CD14-positive monocyte (primary cell): ENCODE results near the gene EFCAB12. TPM values are rescaled to one million over a fixed set of nuclear protein-coding genes. Genes with fewer than 3 reads are reported as not detected.

Source experiments
- DNase-seq, 3 donors: peaks; one replicate each; pipeline ENCODE4 v3.0.0-alpha.2; 2011 to 2022
- H2AFZ ChIP-seq: 2 replicates; pipeline ENCODE4 v1.6.0; 2012; ENCODE audit warnings: mild to moderate bottlenecking, low read depth, low read length, inconsistent platforms; ENCODE audit not compliant: insufficient read depth, poor library complexity, severe bottlenecking
- H3K27ac ChIP-seq, 2 donors: 1 replicate in 1 of 2; 2 replicates in 1 of 2; pipeline ENCODE4 v1.5.1; 2012 to 2013; ENCODE audit warnings: low read length in 2 of 2, control low read depth in 1 of 2, inconsistent platforms in 1 of 2, low read depth in 1 of 2, mild to moderate bottlenecking in 1 of 2
- H3K27me3 ChIP-seq, 2 donors: one replicate each; pipeline versions ENCODE4 v1.6.0 to v1.6.1; 2011 to 2013; ENCODE audit warnings: low read length in 2 of 2; ENCODE audit not compliant: control insufficient read depth in 2 of 2, insufficient read depth in 2 of 2
- H3K36me3 ChIP-seq, 2 donors: replicated peaks in 1 of 2; 1 replicate in 1 of 2; 2 replicates in 1 of 2; pipeline versions ENCODE4 v1.5.1 to v1.6.1; 2012 to 2013; ENCODE audit warnings: low read length in 2 of 2, control low read depth in 1 of 2, inconsistent platforms in 1 of 2, mild to moderate bottlenecking in 1 of 2; ENCODE audit not compliant: insufficient read depth in 2 of 2, control insufficient read depth in 1 of 2
- H3K4me1 ChIP-seq, 2 donors: 1 replicate in 1 of 2; 2 replicates in 1 of 2; pipeline versions ENCODE4 v1.5.1 to v1.6.1; 2012 to 2013; ENCODE audit warnings: low read length in 2 of 2, control low read depth in 1 of 2, inconsistent platforms in 1 of 2, mild to moderate bottlenecking in 1 of 2, moderate library complexity in 1 of 2; ENCODE audit not compliant: insufficient read depth in 2 of 2, control insufficient read depth in 1 of 2
- H3K4me2 ChIP-seq: replicated peaks from 2 replicates; pipeline ENCODE3; 2012; ENCODE audit warnings: low read length, moderate library complexity, mild to moderate bottlenecking; ENCODE audit not compliant: poor library complexity, severe bottlenecking; ENCODE audit errors: extremely low read depth
- H3K4me3 ChIP-seq, 3 experiments: fragments of 200-600 bp in 1 of 3; sonication (generic) in 1 of 3; replicated peaks in 1 of 3; 1 replicate in 2 of 3; 2 replicates in 1 of 3; pipeline ENCODE4 v1.5.1; 2011 to 2013; ENCODE audit warnings: low read length in 3 of 3, mild to moderate bottlenecking in 3 of 3, control low read depth in 2 of 3, low read depth in 2 of 3, inconsistent platforms in 1 of 3, moderate library complexity in 1 of 3
- H3K79me2 ChIP-seq: 2 replicates; pipeline ENCODE4 v1.6.0; 2012; ENCODE audit warnings: mild to moderate bottlenecking, control low read depth, inconsistent platforms, low read length, moderate library complexity; ENCODE audit not compliant: insufficient read depth
- H3K9ac ChIP-seq: 2 replicates; pipeline ENCODE4 v1.6.0; 2017; ENCODE audit warnings: low read length, mild to moderate bottlenecking; ENCODE audit not compliant: insufficient read depth, poor library complexity, severe bottlenecking
- H3K9me3 ChIP-seq, 2 donors: replicated peaks in 1 of 2; 1 replicate in 1 of 2; 2 replicates in 1 of 2; pipeline versions ENCODE4 v1.5.1 to v1.6.1; 2012 to 2013; ENCODE audit warnings: low read length in 2 of 2, control low read depth in 1 of 2; ENCODE audit not compliant: control insufficient read depth in 1 of 2, insufficient read depth in 1 of 2
- H4K20me1 ChIP-seq: 2 replicates; pipeline ENCODE4 v1.6.0; 2012; ENCODE audit warnings: mild to moderate bottlenecking, low read length, control low read depth, moderate library complexity; ENCODE audit not compliant: insufficient read depth
- H3K27ac Mint-ChIP-seq, 7 donors: one replicate each; pipeline ENCODE4 v1.8.0; 2020; ENCODE audit warnings: mild to moderate bottlenecking in 7 of 7, mixed read lengths in 7 of 7, moderate library complexity in 6 of 7, inconsistent platforms in 2 of 7
- H3K27me3 Mint-ChIP-seq, 3 donors: one replicate each; pipeline ENCODE4 v1.8.0; 2021 to 2022; ENCODE audit warnings: low read depth in 3 of 3, mild to moderate bottlenecking in 3 of 3, mixed read lengths in 3 of 3, moderate library complexity in 3 of 3, inconsistent platforms in 1 of 3
- H3K36me3 Mint-ChIP-seq, 2 donors: one replicate each; pipeline ENCODE4 v1.8.0; 2020; ENCODE audit warnings: mixed read lengths in 2 of 2, inconsistent platforms in 1 of 2, mild to moderate bottlenecking in 1 of 2
- H3K4me1 Mint-ChIP-seq: one replicate; pipeline ENCODE4 v1.8.0; 2020; ENCODE audit warnings: mild to moderate bottlenecking, mixed read lengths
- H3K4me3 Mint-ChIP-seq, 2 donors: one replicate each; pipeline ENCODE4 v1.8.0; 2020; ENCODE audit warnings: mild to moderate bottlenecking in 2 of 2, mixed read lengths in 2 of 2, moderate library complexity in 1 of 2
- H3K9me3 Mint-ChIP-seq, 7 donors: one replicate each; pipeline ENCODE4 v1.8.0; 2020 to 2022; ENCODE audit warnings: mixed read lengths in 7 of 7, mild to moderate bottlenecking in 6 of 7, moderate library complexity in 6 of 7, inconsistent platforms in 2 of 7
- CTCF ChIP-seq: fragments of 200-600 bp; IDR thresholded peaks from one replicate; pipeline ENCODE4 v1.8.0; 2022; ENCODE audit warnings: antibody characterized with exemption, mild to moderate bottlenecking
- WGBS: methylation state at CpG from one replicate; pipeline ENCODE4 v1.1.5; 2013; ENCODE audit warnings: missing lambda C conversion rate; ENCODE audit not compliant: insufficient coverage; 5-methylcytosine and 5-hydroxymethylcytosine counted together
- intact Hi-C, 2 donors: fragments of 100-400 bp; cut with micrococcal nuclease; formaldehyde crosslinking; loops; one replicate each; pipeline versions ENCODE4 v1.15.0 to v1.15.1; 2023
- polyA plus RNA-seq, 3 donors: library from polyadenylated mRNA; depleted of rRNA in 1 of 3; unstranded in 2 of 3; stranded (reverse) in 1 of 3; fragments of 300-500 nt in 2 of 3; fragments of >200 nt in 1 of 3; fragmentation: Illumina TruSeq in 2 of 3; gene quantifications; 1 replicate in 2 of 3; 2 replicates in 1 of 3; pipeline ENCODE4 v1.2.3, GENCODE V29; 2012 to 2021

The EFCAB12 gene
- polyA plus RNA-seq, 3 donors = 0.35 TPM; not detected in 2

DNA sequence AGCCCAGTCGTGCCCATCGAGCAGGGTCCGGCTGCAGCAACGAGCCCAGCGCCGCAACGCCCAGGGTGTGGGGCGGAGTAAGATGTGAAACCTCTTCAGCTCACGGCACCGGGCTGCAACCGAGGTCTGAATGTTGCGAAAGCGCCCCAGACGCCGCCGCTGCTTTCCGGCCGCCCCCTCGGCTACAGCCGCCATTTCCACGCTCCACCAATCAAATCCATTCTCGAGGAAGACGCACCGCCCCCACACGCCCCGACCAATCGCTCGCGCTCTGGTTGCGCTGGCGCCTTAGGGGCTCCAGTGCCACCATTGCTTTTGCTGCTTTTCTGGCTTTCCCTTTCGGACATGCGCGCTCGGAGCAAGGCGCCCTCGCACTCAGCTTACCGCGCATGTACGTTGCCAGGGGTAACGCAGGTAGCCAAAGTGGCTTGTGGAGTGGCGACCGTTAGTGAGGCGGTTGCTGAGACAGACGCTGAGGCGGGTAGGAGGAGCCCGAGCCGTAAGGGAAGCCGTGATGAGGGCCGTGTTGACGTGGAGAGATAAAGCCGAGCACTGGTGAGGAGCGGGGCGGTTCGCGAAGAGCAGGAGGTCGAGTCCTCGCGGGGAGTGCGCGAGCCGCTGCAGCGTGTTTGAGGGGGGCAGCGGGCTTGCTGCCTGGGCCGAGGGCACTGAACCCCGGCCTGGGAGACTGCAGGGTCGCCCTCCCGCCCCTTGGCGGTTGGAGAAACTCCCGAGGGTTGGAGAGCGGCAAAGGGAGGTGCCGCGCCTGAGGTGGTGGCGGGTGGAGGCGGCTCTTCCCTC lies 11.6 kb upstream of the EFCAB12 start, which contains the start of the genes IFT122 and MBD4:
IFT122 (plus strand) TSS at position 408 of the 801 bp plus-strand sequence; CDS start at position 515, 107 bp downstream.
MBD4 (minus strand) TSS at position 132 of the 801 bp plus-strand sequence; CDS start at position 17, 115 bp downstream.
- Histone ChIP-seq H3K9ac (peak within 1 kb of the TSS; percentile 87), H3K27me3 (no peaks in the 10 kb centered on the region), H2AFZ (peak within 1 kb of the TSS; percentile 94), H3K27ac (peak within 1 kb of the TSS; percentile 97), H3K79me2 (peaks cover 72% of the 10 kb centered on the region), H3K4me3 (peak within 1 kb of the TSS; percentile 95 to 99 (median 99)), H4K20me1 (peaks cover 33% of the 10 kb centered on the region), H3K36me3 (peaks cover 26 to 32% of the 10 kb centered on the region in 2 donors), H3K4me1 (peaks cover 68 to 83% of the 10 kb centered on the region in 2 donors), H3K9me3 (no peaks in the 10 kb centered on the region), H3K4me2 (peak within 1 kb of the TSS; percentile 90)
- under 1% methylated on average over 72 of the region's 75 CpGs for WGBS
- peak; percentile 99 for DNase-seq
- Mint-ChIP-seq H3K4me1 (peaks cover 81% of the 10 kb centered on the region), H3K27me3 (peaks cover 0 to 2% (median 0%) of the 10 kb centered on the region in 3 donors), H3K4me3 (peak within 1 kb of the TSS; percentile 93 to 97), H3K9me3 (no peaks in the 10 kb centered on the region), H3K27ac (peak within 1 kb of the TSS; percentile 97 to 99 (median 98)), H3K36me3 (peaks cover 24 to 37% of the 10 kb centered on the region in 2 donors)
- TF ChIP-seq CTCF = no peak
- intact Hi-C loops = loop anchor here in 1 of 2 donors (5.0 kb wide), 1 partner anchor 38 kb away; no protein-coding TSS in a partner anchor

DNA sequence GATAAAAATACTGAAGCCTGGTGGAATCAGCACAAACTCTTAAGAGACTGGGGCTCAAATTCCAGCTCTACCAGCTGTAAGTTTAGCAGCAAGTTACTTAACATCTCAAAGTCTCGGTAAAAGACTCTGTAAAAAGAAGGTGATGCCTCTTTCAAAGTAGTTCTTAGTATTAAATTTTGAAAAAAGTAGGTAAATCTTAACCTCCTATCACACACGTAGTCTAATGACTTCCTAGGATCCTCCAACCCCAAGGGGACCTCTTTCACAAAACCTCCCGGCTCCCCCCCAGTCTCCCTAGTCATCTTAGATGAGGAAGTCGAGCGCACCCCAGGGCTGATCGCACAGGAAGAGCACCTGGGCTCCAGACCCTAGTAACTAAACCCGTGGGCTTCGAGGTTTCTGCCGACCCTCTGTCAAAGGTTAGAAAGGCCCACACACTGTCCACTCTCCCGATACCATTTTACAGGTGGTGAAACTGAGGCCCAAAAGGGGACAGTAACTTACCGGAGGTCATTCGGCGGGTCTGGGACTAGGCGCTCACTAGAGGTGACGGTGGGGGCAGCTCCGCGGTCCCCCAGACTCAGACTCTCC lies 10.9 kb upstream of the EFCAB12 start:
- H3K79me2 ChIP-seq = peaks cover 79% of the 10 kb centered on the region
- WGBS = 0% methylated on average over 15 of the region's 17 CpGs
- peak; percentile 53 to 76 (median 76) for DNase-seq
- H3K9me3 Mint-ChIP-seq = no peaks in the 10 kb centered on the region
- H3K36me3 Mint-ChIP-seq = peaks cover 29 to 43% of the 10 kb centered on the region in 2 donors
- peaks cover 62 to 82% of the 10 kb centered on the region in 2 donors for H3K4me1 ChIP-seq
- H3K36me3 ChIP-seq = peaks cover 33 to 39% of the 10 kb centered on the region in 2 donors
- peak overlapping the region; percentile 93 to 97 for H3K4me3 Mint-ChIP-seq
- peak overlapping the region; percentile 97 to 99 (median 98) for H3K27ac Mint-ChIP-seq
- H3K9me3 ChIP-seq = no peaks in the 10 kb centered on the region
- intact Hi-C loops = loop anchor here in 1 of 2 donors (5.0 kb wide), 1 partner anchor 37 kb away; no protein-coding TSS in a partner anchor
- peak overlapping the region; percentile 92 for H2AFZ ChIP-seq
- peaks cover 0 to 2% (median 0%) of the 10 kb centered on the region in 3 donors for H3K27me3 Mint-ChIP-seq
- TF ChIP-seq CTCF = no peak
- peaks cover 79% of the 10 kb centered on the region for H3K4me1 Mint-ChIP-seq
- H3K9ac ChIP-seq = peak overlapping the region; percentile 87
- peak overlapping the region; percentile 95 to 99 (median 99) for H3K4me3 ChIP-seq
- H3K27ac ChIP-seq = peak overlapping the region; percentile 97
- H3K27me3 ChIP-seq = no peaks in the 10 kb centered on the region
- peaks cover 40% of the 10 kb centered on the region for H4K20me1 ChIP-seq
- H3K4me2 ChIP-seq = peak overlapping the region; percentile 90
